Immature natural killer cell (primary cell): ENCODE data around the gene CACNA2D1. TPM values are rescaled to one million over a fixed set of nuclear protein-coding genes. Genes with fewer than 3 reads are reported as not detected.

ENCODE experiments used
- DNase-seq, 3 donors: peaks; one replicate each; pipeline ENCODE4 v3.0.0; 2022; ENCODE audit warnings: mixed read lengths in 1 of 3
- H3K27ac Mint-ChIP-seq, 6 donors: one replicate each; pipeline ENCODE4 v1.8.0; 2020; ENCODE audit warnings: mixed read lengths in 6 of 6, mild to moderate bottlenecking in 5 of 6, inconsistent platforms in 4 of 6, moderate library complexity in 3 of 6
- H3K27me3 Mint-ChIP-seq, 3 donors: one replicate each; pipeline ENCODE4 v1.8.0; 2020 to 2021; ENCODE audit warnings: low read depth in 3 of 3, mild to moderate bottlenecking in 3 of 3, mixed read lengths in 3 of 3, moderate library complexity in 3 of 3, inconsistent platforms in 1 of 3
- H3K36me3 Mint-ChIP-seq, 3 donors: one replicate each; pipeline ENCODE4 v1.8.0; 2020; ENCODE audit warnings: mixed read lengths in 3 of 3, inconsistent platforms in 2 of 3, mild to moderate bottlenecking in 2 of 3
- H3K4me1 Mint-ChIP-seq, 2 donors: one replicate each; pipeline ENCODE4 v1.8.0; 2020; ENCODE audit warnings: inconsistent platforms in 2 of 2, mild to moderate bottlenecking in 2 of 2, mixed read lengths in 2 of 2, moderate library complexity in 1 of 2
- H3K4me3 Mint-ChIP-seq, 5 donors: one replicate each; pipeline ENCODE4 v1.8.0; 2020; ENCODE audit warnings: mild to moderate bottlenecking in 5 of 5, mixed read lengths in 5 of 5, inconsistent platforms in 3 of 5, moderate library complexity in 3 of 5
- H3K9me3 Mint-ChIP-seq, 6 donors: one replicate each; pipeline ENCODE4 v1.8.0; 2020; ENCODE audit warnings: mild to moderate bottlenecking in 6 of 6, mixed read lengths in 6 of 6, inconsistent platforms in 4 of 6, moderate library complexity in 3 of 6
- polyA plus RNA-seq, 3 donors: library from polyadenylated mRNA; unstranded; fragments of 300-500 nt; fragmentation: Illumina TruSeq; gene quantifications; one replicate each; pipeline ENCODE4 v1.2.3, GENCODE V29; 2021

Gene CACNA2D1
- polyA plus RNA-seq, 3 donors from 2014 or later = not detected

GRCh38 chr7:82428186-82428961, 15.2 kb downstream of the CACNA2D1 start:
- no peak for DNase-seq
- no peak overlapping the region for H3K27ac Mint-ChIP-seq
- peaks cover 0 to 1% (median 0%) of the 10 kb centered on the region in 3 donors for H3K27me3 Mint-ChIP-seq
- H3K36me3 Mint-ChIP-seq = no peaks in the 10 kb centered on the region
- H3K4me3 Mint-ChIP-seq = no peak overlapping the region
- no peaks in the 10 kb centered on the region for H3K4me1 Mint-ChIP-seq
- H3K9me3 Mint-ChIP-seq = peaks cover 0 to 30% (median 2%) of the 10 kb centered on the region in 6 donors

GRCh38 chr7:82423446-82423845, 20.1 kb downstream of the CACNA2D1 start:
- Mint-ChIP-seq H3K27ac (no peak overlapping the region), H3K36me3 (no peaks in the 10 kb centered on the region), H3K27me3 (peaks cover 0 to 7% (median 1%) of the 10 kb centered on the region in 3 donors), H3K4me3 (no peak overlapping the region), H3K9me3 (peaks cover 0 to 22% (median 3%) of the 10 kb centered on the region in 6 donors), H3K4me1 (no peaks in the 10 kb centered on the region)
- DNase-seq = no peak

GRCh38 chr7:82419200-82419599, 24.4 kb downstream of the CACNA2D1 start:
- peaks cover 0 to 7% (median 0%) of the 10 kb centered on the region in 3 donors for H3K27me3 Mint-ChIP-seq
- no peak overlapping the region for H3K4me3 Mint-ChIP-seq
- no peak for DNase-seq
- H3K9me3 Mint-ChIP-seq = peaks cover 0 to 11% (median 4%) of the 10 kb centered on the region in 6 donors
- no peaks in the 10 kb centered on the region for H3K36me3 Mint-ChIP-seq
- H3K27ac Mint-ChIP-seq = no peak overlapping the region
- no peaks in the 10 kb centered on the region for H3K4me1 Mint-ChIP-seq

GRCh38 chr7:82417898-82418297, 25.7 kb downstream of the CACNA2D1 start:
- Mint-ChIP-seq H3K4me3 (no peak overlapping the region), H3K36me3 (no peaks in the 10 kb centered on the region), H3K27ac (no peak overlapping the region), H3K4me1 (no peaks in the 10 kb centered on the region), H3K9me3 (peaks cover 0 to 11% (median 4%) of the 10 kb centered on the region in 6 donors), H3K27me3 (peaks cover 0 to 7% (median 0%) of the 10 kb centered on the region in 3 donors)
- no peak for DNase-seq

GRCh38 chr7:82416402-82416801, 27.2 kb downstream of the CACNA2D1 start:
- Mint-ChIP-seq H3K36me3 (no peaks in the 10 kb centered on the region), H3K4me1 (no peaks in the 10 kb centered on the region), H3K27me3 (peaks cover 0 to 2% (median 0%) of the 10 kb centered on the region in 3 donors), H3K27ac (no peak overlapping the region), H3K4me3 (no peak overlapping the region), H3K9me3 (peaks cover 2 to 7% (median 4%) of the 10 kb centered on the region in 6 donors)
- DNase-seq = no peak

- H3K4me1 Mint-ChIP-seq = no peaks in the 10 kb centered on the region
- H3K27ac Mint-ChIP-seq = no peak overlapping the region
- no peaks in the 10 kb centered on the region for H3K27me3 Mint-ChIP-seq
- DNase-seq = no peak
- H3K36me3 Mint-ChIP-seq = no peaks in the 10 kb centered on the region
- H3K4me3 Mint-ChIP-seq = no peak overlapping the region
- H3K9me3 Mint-ChIP-seq = peaks cover 0 to 7% (median 4%) of the 10 kb centered on the region in 6 donors
Measured at GRCh38 chr7:82414389-82414788, 29.2 kb downstream of the CACNA2D1 start.

GRCh38 chr7:82413237-82413636, 30.3 kb downstream of the CACNA2D1 start:
- no peaks in the 10 kb centered on the region for H3K36me3 Mint-ChIP-seq

GRCh38 chr7:82411732-82412131, 31.8 kb downstream of the CACNA2D1 start:
- DNase-seq = no peak
- Mint-ChIP-seq H3K36me3 (no peaks in the 10 kb centered on the region), H3K4me3 (no peak overlapping the region), H3K27ac (no peak overlapping the region), H3K4me1 (no peaks in the 10 kb centered on the region), H3K27me3 (no peaks in the 10 kb centered on the region), H3K9me3 (peaks cover 2 to 14% (median 6%) of the 10 kb centered on the region in 6 donors)

More at GRCh38 chr7:82413237-82413636, 30.3 kb downstream of the CACNA2D1 start:
- Mint-ChIP-seq H3K9me3 (peaks cover 1 to 10% (median 6%) of the 10 kb centered on the region in 6 donors), H3K27ac (no peak overlapping the region), H3K27me3 (no peaks in the 10 kb centered on the region), H3K4me1 (no peaks in the 10 kb centered on the region), H3K4me3 (no peak overlapping the region)
- DNase-seq = no peak

GRCh38 chr7:82410461-82410860, 33.1 kb downstream of the CACNA2D1 start:
- Mint-ChIP-seq H3K36me3 (no peaks in the 10 kb centered on the region), H3K4me3 (no peak overlapping the region), H3K9me3 (peaks cover 2 to 18% (median 4%) of the 10 kb centered on the region in 6 donors), H3K27ac (no peak overlapping the region), H3K4me1 (no peaks in the 10 kb centered on the region), H3K27me3 (no peaks in the 10 kb centered on the region)
- no peak for DNase-seq

- H3K9me3 Mint-ChIP-seq = peaks cover 0 to 21% (median 10%) of the 10 kb centered on the region in 6 donors
- no peak for DNase-seq
- H3K27ac Mint-ChIP-seq = no peak overlapping the region
- no peaks in the 10 kb centered on the region for H3K36me3 Mint-ChIP-seq
- no peak overlapping the region for H3K4me3 Mint-ChIP-seq
- H3K27me3 Mint-ChIP-seq = no peaks in the 10 kb centered on the region
- H3K4me1 Mint-ChIP-seq = no peaks in the 10 kb centered on the region
Measured at GRCh38 chr7:82406937-82407336, 36.6 kb downstream of the CACNA2D1 start.

GRCh38 chr7:82405301-82405700, 38.3 kb downstream of the CACNA2D1 start:
- peaks cover 0 to 24% (median 10%) of the 10 kb centered on the region in 6 donors for H3K9me3 Mint-ChIP-seq
- no peaks in the 10 kb centered on the region for H3K27me3 Mint-ChIP-seq
- no peaks in the 10 kb centered on the region for H3K36me3 Mint-ChIP-seq
- no peak overlapping the region for H3K27ac Mint-ChIP-seq
- H3K4me1 Mint-ChIP-seq = no peaks in the 10 kb centered on the region
- no peak for DNase-seq
- no peak overlapping the region for H3K4me3 Mint-ChIP-seq

GRCh38 chr7:82404652-82405051, 38.9 kb downstream of the CACNA2D1 start:
- H3K9me3 Mint-ChIP-seq = peaks cover 0 to 24% (median 11%) of the 10 kb centered on the region in 6 donors
- DNase-seq = no peak
- no peak overlapping the region for H3K27ac Mint-ChIP-seq
- H3K27me3 Mint-ChIP-seq = no peaks in the 10 kb centered on the region
- no peak overlapping the region for H3K4me3 Mint-ChIP-seq
- no peaks in the 10 kb centered on the region for H3K4me1 Mint-ChIP-seq
- no peaks in the 10 kb centered on the region for H3K36me3 Mint-ChIP-seq

GRCh38 chr7:82404094-82404493, 39.5 kb downstream of the CACNA2D1 start:
- Mint-ChIP-seq H3K27me3 (no peaks in the 10 kb centered on the region), H3K9me3 (peaks cover 0 to 24% (median 12%) of the 10 kb centered on the region in 6 donors), H3K4me3 (no peak overlapping the region), H3K36me3 (no peaks in the 10 kb centered on the region), H3K27ac (no peak overlapping the region), H3K4me1 (no peaks in the 10 kb centered on the region)
- DNase-seq = no peak

GRCh38 chr7:82397879-82398524, 45.6 kb downstream of the CACNA2D1 start:
- no peak for DNase-seq
- Mint-ChIP-seq H3K9me3 (peaks cover 2 to 31% (median 12%) of the 10 kb centered on the region in 6 donors), H3K4me1 (no peaks in the 10 kb centered on the region), H3K27ac (no peak overlapping the region), H3K4me3 (no peak overlapping the region), H3K27me3 (peaks cover 0 to 2% (median 0%) of the 10 kb centered on the region in 3 donors), H3K36me3 (no peaks in the 10 kb centered on the region)
